ENCODE measurements around the gene LARP4B.

GRCh38 chr10:818526-819220 lies 112.8 kb downstream of the LARP4B start:
- TF ChIP-seq CTCF (optimal IDR thresholded peaks at IDR 0.05 in 1 of 3, IDR thresholded peaks at IDR 0.05 in 1 of 3, conservative IDR thresholded peaks at IDR 0.05 in 1 of 3; ENCODE audit: extremely low read depth in 1 of 3, insufficient read depth in 2 of 3, low read length in 3 of 3) (no peak), EZH2 (IDR thresholded peaks at IDR 0.05; ENCODE audit: low read length) (no peak)
